ENCODE results near the gene GALR2. TPM values are rescaled to one million over a fixed set of nuclear protein-coding genes. Genes with fewer than 3 reads are reported as not detected.

The GALR2 gene
- total RNA-seq, 2 experiments from 2014 or later: 0.59 to 1.0 TPM

DNA sequence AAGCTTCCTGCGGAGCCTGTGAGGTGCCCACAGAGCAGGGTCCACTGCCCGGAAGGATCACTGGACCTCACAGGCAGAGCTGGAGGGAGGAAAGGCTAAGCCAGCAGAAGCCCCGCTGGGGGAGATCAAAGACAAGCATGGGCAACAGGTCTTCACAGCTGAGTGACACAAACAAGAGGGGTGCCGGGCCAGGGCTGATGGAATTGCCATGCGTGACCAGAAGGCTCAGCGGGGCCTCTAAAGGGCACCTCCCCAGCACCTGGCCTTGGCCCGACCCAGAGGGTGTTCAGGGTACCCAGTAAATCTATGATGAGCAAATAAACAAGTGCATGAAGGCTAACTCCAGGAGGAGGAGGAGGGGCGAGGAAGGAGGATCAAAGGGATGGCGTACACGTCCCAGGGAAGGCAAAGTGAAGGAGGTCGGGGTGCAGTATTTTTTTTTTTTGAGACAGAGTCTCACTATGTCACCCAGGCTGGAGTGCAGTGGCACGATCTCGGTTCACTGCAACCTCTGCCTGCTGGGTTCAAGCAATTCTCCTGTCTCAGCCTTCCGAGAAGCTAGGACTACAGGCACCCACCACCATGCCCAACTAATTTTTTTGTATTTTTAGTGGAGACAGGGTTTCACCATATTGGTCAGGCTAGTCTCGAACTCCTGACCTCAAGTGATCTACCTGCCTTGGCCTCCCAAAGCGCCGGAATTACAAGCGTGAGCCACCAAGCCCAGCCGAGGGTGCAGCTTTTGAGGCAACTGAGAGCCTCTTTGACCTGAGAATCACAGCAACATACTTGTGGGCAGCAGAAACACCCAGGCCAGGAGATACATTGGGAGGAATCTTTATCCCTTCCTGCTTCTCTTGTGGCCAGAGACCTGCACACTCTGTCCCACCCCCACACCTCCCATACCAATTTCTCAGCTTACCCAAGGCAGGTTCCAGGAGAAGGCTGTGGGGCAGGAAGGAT lies 45.1 kb downstream of the GALR2 start:
- TF ChIP-seq CTCF (IDR thresholded peaks at IDR 0.05): no peak
- POLR2A ChIA-PET: interaction anchor here (0.6 to 4.5 kb wide), 5 partner anchors 16 to 160 kb away, joined by 3 to 43 read pairs (median 4); no protein-coding TSS in a partner anchor
- intact Hi-C loops (cut with DNase I, micrococcal nuclease): loop anchor here (2.0 to 5.0 kb wide), 3 partner anchors 178 to 278 kb away; no protein-coding TSS in a partner anchor

DNA sequence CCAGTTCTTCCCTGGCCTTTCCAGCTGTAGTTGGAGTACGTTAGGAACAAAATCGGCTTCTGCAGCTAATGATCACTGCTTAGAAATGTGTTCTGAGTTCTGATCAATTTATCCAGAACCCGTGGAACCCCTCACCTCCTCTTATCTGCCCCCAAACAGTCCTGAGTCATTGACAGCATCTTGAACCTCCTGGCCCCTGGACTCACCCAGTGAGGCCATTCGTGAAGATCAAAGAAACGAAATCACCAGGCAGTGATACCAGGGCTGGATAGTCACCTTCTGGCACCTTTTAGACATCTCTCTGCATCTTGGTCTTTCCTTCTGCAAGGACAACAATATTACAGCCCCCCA lies 46.1 kb downstream of the GALR2 start:
- Histone ChIP-seq H3K27ac (ENCODE audit: low read depth in 1 of 2, low read length in 2 of 2) (no peak overlapping the region), H3K36me3 (ENCODE audit: insufficient read depth, low read length) (no peaks in the 10 kb centered on the region), H3K9me3 (ENCODE audit: control insufficient read depth in 1 of 2, insufficient read depth in 1 of 2, low read length in 2 of 2) (no peaks in the 10 kb centered on the region), H3K4me3 (ENCODE audit: low read length) (no peak overlapping the region), H3K4me1 (ENCODE audit: insufficient read depth, low read length) (peaks cover 25% of the 10 kb centered on the region), H3K27me3 (ENCODE audit: control insufficient read depth in 1 of 2, insufficient read depth in 2 of 2, low read length in 2 of 2) (no peaks in the 10 kb centered on the region)
- H3K27ac Mint-ChIP-seq: no peak overlapping the region
- ATAC-seq (ENCODE audit: poor library complexity) (no peak), DNase-seq (no peak)
- H3K4me3 Mint-ChIP-seq: no peak overlapping the region
- H3K9me3 Mint-ChIP-seq: no peaks in the 10 kb centered on the region
- intact Hi-C loops (cut with DNase I, micrococcal nuclease): loop anchor here (1.0 to 5.0 kb wide), 5 partner anchors 62 to 277 kb away; no protein-coding TSS in a partner anchor
- no peaks in the 10 kb centered on the region for H3K36me3 Mint-ChIP-seq (ENCODE audit: low read depth)
- CTCF ChIA-PET: interaction anchor here (0.8 to 9.6 kb wide), 24 partner anchors 20 to 181 kb away, joined by 3 to 130 read pairs (median 6); partner anchors contain the start of genes FOXJ1, UBALD2 and ZACN
- peaks cover 5% of the 10 kb centered on the region for H3K4me1 Mint-ChIP-seq (ENCODE audit: low read depth)
- no peaks in the 10 kb centered on the region for H3K27me3 Mint-ChIP-seq
- TF ChIP-seq CTCF (IDR thresholded peaks at IDR 0.05): no peak
- POLR2A ChIA-PET: interaction anchor here (0.6 to 4.5 kb wide), 5 partner anchors 25 to 159 kb away, joined by 3 to 43 read pairs (median 3); no protein-coding TSS in a partner anchor

More for the DNA sequence above, 45.1 kb downstream of the GALR2 start:
- H3K36me3 ChIP-seq (ENCODE audit: insufficient read depth, low read length): no peaks in the 10 kb centered on the region
- Mint-ChIP-seq H3K36me3 (ENCODE audit: low read depth) (no peaks in the 10 kb centered on the region), H3K4me3 (no peak overlapping the region), H3K4me1 (ENCODE audit: low read depth) (peaks cover 5% of the 10 kb centered on the region), H3K27ac (no peak overlapping the region), H3K9me3 (no peaks in the 10 kb centered on the region), H3K27me3 (no peaks in the 10 kb centered on the region)
- CTCF ChIA-PET: interaction anchor here (1.2 to 9.6 kb wide), 2 partner anchors 62 to 160 kb away, joined by 5 to 130 read pairs; no protein-coding TSS in a partner anchor
- peaks cover 25% of the 10 kb centered on the region for H3K4me1 ChIP-seq (ENCODE audit: insufficient read depth, low read length)
- no peak overlapping the region for H3K4me3 ChIP-seq (ENCODE audit: low read length)
- H3K27ac ChIP-seq (ENCODE audit: low read depth in 1 of 2, low read length in 2 of 2): no peak overlapping the region
- DNase-seq: no peak
- H3K9me3 ChIP-seq (ENCODE audit: control insufficient read depth in 1 of 2, insufficient read depth in 1 of 2, low read length in 2 of 2): no peaks in the 10 kb centered on the region
- no peaks in the 10 kb centered on the region for H3K27me3 ChIP-seq (ENCODE audit: control insufficient read depth in 1 of 2, insufficient read depth in 2 of 2, low read length in 2 of 2)
- no peak for ATAC-seq (ENCODE audit: poor library complexity)

DNA sequence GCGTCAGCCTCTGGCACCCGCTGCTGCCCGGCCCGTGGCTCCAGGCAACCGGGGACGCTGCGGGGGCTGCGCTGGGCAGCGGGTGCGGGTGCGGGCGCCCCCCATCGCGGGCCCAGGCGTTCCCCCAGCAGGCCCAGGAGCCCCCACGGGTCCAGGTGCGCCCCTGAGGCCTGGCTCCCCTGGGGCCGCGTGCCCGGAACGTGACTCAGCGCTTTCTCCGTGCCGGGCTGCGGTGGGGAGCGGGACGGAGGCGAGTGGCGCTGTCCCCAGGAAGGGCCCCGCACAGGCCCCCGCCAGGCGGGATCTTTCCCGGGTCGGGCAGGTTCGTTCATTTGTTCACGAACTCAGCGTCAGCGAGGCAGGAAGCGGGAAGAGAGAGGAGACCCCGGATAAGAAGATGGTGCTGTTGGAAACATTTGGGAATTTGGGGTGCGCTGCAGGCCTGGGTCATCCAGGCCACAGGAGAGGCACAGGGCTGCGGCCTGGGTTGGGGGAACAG lies 47.4 kb downstream of the GALR2 start:
- peak overlapping the region; percentile 42 for H3K27ac Mint-ChIP-seq
- H3K9me3 ChIP-seq (ENCODE audit: control insufficient read depth in 1 of 2, insufficient read depth in 1 of 2, low read length in 2 of 2): no peaks in the 10 kb centered on the region
- H3K4me1 ChIP-seq (ENCODE audit: insufficient read depth, low read length): peaks cover 31% of the 10 kb centered on the region
- H3K36me3 ChIP-seq (ENCODE audit: insufficient read depth, low read length): no peaks in the 10 kb centered on the region
- H3K4me3 Mint-ChIP-seq: no peak overlapping the region
- H3K27ac ChIP-seq (ENCODE audit: low read depth in 1 of 2, low read length in 2 of 2): no peak overlapping the region
- ATAC-seq (ENCODE audit: poor library complexity): peak; percentile 12
- H3K36me3 Mint-ChIP-seq (ENCODE audit: low read depth): no peaks in the 10 kb centered on the region
- peak overlapping the region; percentile 52 for H3K4me3 ChIP-seq (ENCODE audit: low read length)
- H3K27me3 Mint-ChIP-seq: no peaks in the 10 kb centered on the region
- no peaks in the 10 kb centered on the region for H3K27me3 ChIP-seq (ENCODE audit: control insufficient read depth in 1 of 2, insufficient read depth in 2 of 2, low read length in 2 of 2)
- H3K9me3 Mint-ChIP-seq: no peaks in the 10 kb centered on the region
- ChIA-PET POLR2A (interaction anchor here (0.9 to 4.5 kb wide), 6 partner anchors 30 to 158 kb away, joined by 3 to 43 read pairs (median 5); partner anchors contain the start of gene UBALD2), CTCF (interaction anchor here (0.6 to 9.6 kb wide), 50 partner anchors 13 to 232 kb away, joined by 3 to 130 read pairs (median 4); partner anchors contain the start of genes CDK3, FOXJ1, PRPSAP1 and SRP68)
- intact Hi-C loops (cut with DNase I, micrococcal nuclease): loop anchor here (1.0 to 5.0 kb wide), 5 partner anchors 60 to 275 kb away; no protein-coding TSS in a partner anchor
- no peak for TF ChIP-seq CTCF (IDR thresholded peaks at IDR 0.05)
- H3K4me1 Mint-ChIP-seq (ENCODE audit: low read depth): peaks cover 17% of the 10 kb centered on the region
- peak in 3 of 14 experiments; percentile 21 to 49 (median 41) for DNase-seq

All from CD4-positive, alpha-beta T cell (primary cell).